ENCODE measurements around the gene LAMTOR4.

DNA sequence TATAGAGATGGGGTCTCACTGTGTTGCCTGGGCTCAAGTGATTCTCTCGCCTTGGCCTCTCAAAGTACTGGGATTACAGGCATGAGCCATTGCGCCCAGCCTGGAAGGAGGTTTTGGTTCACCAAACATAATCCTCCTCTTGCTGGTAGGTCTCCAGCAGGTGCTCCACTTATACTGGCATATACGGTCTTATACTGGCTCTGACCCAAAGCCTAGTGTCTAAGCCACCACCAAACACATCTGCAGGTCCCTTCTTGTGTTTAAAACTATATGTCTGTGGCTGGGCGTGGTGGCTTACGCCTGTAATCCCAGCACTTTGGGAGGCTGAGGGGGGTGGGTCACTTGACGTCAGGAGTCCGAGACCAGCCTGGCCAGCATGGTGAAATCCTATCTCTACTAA is 16.6 kb upstream of the LAMTOR4 start:
- TF ChIP-seq, protein P1, sequence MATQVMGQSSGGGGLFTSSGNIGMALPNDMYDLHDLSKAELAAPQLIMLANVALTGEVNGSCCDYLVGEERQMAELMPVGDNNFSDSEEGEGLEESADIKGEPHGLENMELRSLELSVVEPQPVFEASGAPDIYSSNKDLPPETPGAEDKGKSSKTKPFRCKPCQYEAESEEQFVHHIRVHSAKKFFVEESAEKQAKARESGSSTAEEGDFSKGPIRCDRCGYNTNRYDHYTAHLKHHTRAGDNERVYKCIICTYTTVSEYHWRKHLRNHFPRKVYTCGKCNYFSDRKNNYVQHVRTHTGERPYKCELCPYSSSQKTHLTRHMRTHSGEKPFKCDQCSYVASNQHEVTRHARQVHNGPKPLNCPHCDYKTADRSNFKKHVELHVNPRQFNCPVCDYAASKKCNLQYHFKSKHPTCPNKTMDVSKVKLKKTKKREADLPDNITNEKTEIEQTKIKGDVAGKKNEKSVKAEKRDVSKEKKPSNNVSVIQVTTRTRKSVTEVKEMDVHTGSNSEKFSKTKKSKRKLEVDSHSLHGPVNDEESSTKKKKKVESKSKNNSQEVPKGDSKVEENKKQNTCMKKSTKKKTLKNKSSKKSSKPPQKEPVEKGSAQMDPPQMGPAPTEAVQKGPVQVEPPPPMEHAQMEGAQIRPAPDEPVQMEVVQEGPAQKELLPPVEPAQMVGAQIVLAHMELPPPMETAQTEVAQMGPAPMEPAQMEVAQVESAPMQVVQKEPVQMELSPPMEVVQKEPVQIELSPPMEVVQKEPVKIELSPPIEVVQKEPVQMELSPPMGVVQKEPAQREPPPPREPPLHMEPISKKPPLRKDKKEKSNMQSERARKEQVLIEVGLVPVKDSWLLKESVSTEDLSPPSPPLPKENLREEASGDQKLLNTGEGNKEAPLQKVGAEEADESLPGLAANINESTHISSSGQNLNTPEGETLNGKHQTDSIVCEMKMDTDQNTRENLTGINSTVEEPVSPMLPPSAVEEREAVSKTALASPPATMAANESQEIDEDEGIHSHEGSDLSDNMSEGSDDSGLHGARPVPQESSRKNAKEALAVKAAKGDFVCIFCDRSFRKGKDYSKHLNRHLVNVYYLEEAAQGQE (IDR thresholded peaks at IDR 0.05; ENCODE audit: insufficient read depth in 1 of 2, low read depth in 2 of 2, low read length in 1 of 2), result no peak
- TF ChIP-seq CTCF (IDR thresholded peaks at IDR 0.05) (no peak), POLR2AphosphoS5 (IDR thresholded peaks at IDR 0.05; ENCODE audit: low read depth, low read length) (no peak), SIN3A (IDR thresholded peaks at IDR 0.05; ENCODE audit: borderline replicate concordance, insufficient read depth, low read depth, low read length) (no peak)
